Measurements from ENCODE around the gene DGKB. TPM values are rescaled to one million over a fixed set of nuclear protein-coding genes. Genes with fewer than 3 reads are reported as not detected.

The DGKB gene
- total RNA-seq, 1 experiment from 2014 or later = not detected

GRCh38 chr7:14395860-14396259 lies 506.7 kb downstream of the DGKB start:
- ChIA-PET POLR2A (no interaction called here), CTCF (no interaction called here)
- Histone ChIP-seq H3K4me3 (ENCODE audit: low read depth in 2 of 2, low read length in 2 of 2) (no peak overlapping the region), H3K4me1 (ENCODE audit: control insufficient read depth, insufficient read depth, low read length) (no peaks in the 10 kb centered on the region), H3K9me3 (ENCODE audit: control insufficient read depth, insufficient read depth, low read depth, low read length) (no peaks in the 10 kb centered on the region), H3K27ac (ENCODE audit: low read length) (no peak overlapping the region), H3K36me3 (ENCODE audit: control insufficient read depth, insufficient read depth, low read length) (no peaks in the 10 kb centered on the region), H3K27me3 (ENCODE audit: control insufficient read depth, insufficient read depth, low read length) (no peaks in the 10 kb centered on the region)
- DNase-seq (ENCODE audit: low read depth, low spot score) (no peak), ATAC-seq (no peak)
- TF ChIP-seq SIN3A (IDR thresholded peaks at IDR 0.05; ENCODE audit: borderline replicate concordance, insufficient read depth, low read depth, low read length) (no peak), CTCF (IDR thresholded peaks at IDR 0.05) (no peak), REST (IDR thresholded peaks at IDR 0.05; ENCODE audit: insufficient read depth in 1 of 2, low read depth in 2 of 2, low read length in 1 of 2) (no peak), POLR2AphosphoS5 (IDR thresholded peaks at IDR 0.05; ENCODE audit: low read depth, low read length) (no peak)
- no TSS peak for BruUV-seq (replicated peaks)
- in situ Hi-C loops (cut with HindIII; ENCODE audit: low pct_unique_long_range_greater_than_20kb, low sequenced_read_pairs) (no loop called here), intact Hi-C loops (cut with micrococcal nuclease; ENCODE audit: unreplicated experiment) (no loop called here)

GRCh38 chr7:14394786-14395185 lies 507.8 kb downstream of the DGKB start:
- in situ Hi-C loops (cut with HindIII; ENCODE audit: low pct_unique_long_range_greater_than_20kb, low sequenced_read_pairs) (no loop called here), intact Hi-C loops (cut with micrococcal nuclease; ENCODE audit: unreplicated experiment) (no loop called here)
- Histone ChIP-seq H3K27me3 (ENCODE audit: control insufficient read depth, insufficient read depth, low read length) (no peaks in the 10 kb centered on the region), H3K9me3 (ENCODE audit: control insufficient read depth, insufficient read depth, low read depth, low read length) (no peaks in the 10 kb centered on the region), H3K4me3 (ENCODE audit: low read depth in 2 of 2, low read length in 2 of 2) (no peak overlapping the region), H3K36me3 (ENCODE audit: control insufficient read depth, insufficient read depth, low read length) (no peaks in the 10 kb centered on the region), H3K27ac (ENCODE audit: low read length) (no peak overlapping the region), H3K4me1 (ENCODE audit: control insufficient read depth, insufficient read depth, low read length) (no peaks in the 10 kb centered on the region)
- DNase-seq (ENCODE audit: low read depth, low spot score) (no peak), ATAC-seq (no peak)
- TF ChIP-seq SIN3A (IDR thresholded peaks at IDR 0.05; ENCODE audit: borderline replicate concordance, insufficient read depth, low read depth, low read length) (no peak), CTCF (IDR thresholded peaks at IDR 0.05) (no peak), TCF7L2 (IDR thresholded peaks at IDR 0.05; ENCODE audit: low read depth, low read length) (no peak), POLR2AphosphoS5 (IDR thresholded peaks at IDR 0.05; ENCODE audit: low read depth, low read length) (no peak), REST (IDR thresholded peaks at IDR 0.05; ENCODE audit: insufficient read depth in 1 of 2, low read depth in 2 of 2, low read length in 1 of 2) (no peak)
- ChIA-PET POLR2A (no interaction called here), CTCF (no interaction called here)
- no TSS peak for BruUV-seq (replicated peaks)
